Neural progenitor cell (in vitro differentiated cells): ENCODE results near the gene SEMA3D.

Experiments
- EZH2 ChIP-seq: fragments of 200-600 bp; sonication (generic); IDR thresholded peaks from 2 replicates; pipeline ENCODE4 v1.6.1; 2017; ENCODE audit warnings: antibody characterized with exemption, mild to moderate bottlenecking, moderate library complexity
- EZH2phosphoT487 ChIP-seq: fragments of 200-600 bp; sonication (generic); IDR thresholded peaks from 2 replicates; pipeline ENCODE4 v1.6.1; 2017; ENCODE audit warnings: antibody characterized with exemption
- TF ChIP-seq, protein P1 (sequence below): fragments of 200-600 bp; sonication (generic); IDR thresholded peaks from 2 replicates; pipeline ENCODE4 v1.5.1; 2017; ENCODE audit warnings: antibody characterized with exemption, mild to moderate bottlenecking

DNA sequence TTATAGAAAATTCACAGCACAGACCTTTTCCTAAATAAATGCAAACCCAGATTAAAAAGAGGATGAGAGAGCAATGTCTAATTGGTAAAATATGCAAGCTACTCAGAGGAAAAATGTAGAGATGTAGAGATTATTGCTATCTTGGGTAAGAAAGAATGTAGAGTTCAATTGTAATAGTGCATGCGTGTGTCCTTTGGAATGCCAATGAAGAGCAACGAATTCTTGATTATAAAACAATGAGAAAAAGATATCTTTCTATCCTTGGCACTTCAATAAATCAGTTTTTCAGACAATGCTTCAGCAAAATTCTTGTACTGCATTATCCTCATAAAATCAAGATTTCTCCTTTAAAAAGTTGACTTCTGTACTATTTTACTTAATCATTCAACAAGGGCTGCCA lies 50.9 kb downstream of the SEMA3D start:
- TF ChIP-seq, protein P1, sequence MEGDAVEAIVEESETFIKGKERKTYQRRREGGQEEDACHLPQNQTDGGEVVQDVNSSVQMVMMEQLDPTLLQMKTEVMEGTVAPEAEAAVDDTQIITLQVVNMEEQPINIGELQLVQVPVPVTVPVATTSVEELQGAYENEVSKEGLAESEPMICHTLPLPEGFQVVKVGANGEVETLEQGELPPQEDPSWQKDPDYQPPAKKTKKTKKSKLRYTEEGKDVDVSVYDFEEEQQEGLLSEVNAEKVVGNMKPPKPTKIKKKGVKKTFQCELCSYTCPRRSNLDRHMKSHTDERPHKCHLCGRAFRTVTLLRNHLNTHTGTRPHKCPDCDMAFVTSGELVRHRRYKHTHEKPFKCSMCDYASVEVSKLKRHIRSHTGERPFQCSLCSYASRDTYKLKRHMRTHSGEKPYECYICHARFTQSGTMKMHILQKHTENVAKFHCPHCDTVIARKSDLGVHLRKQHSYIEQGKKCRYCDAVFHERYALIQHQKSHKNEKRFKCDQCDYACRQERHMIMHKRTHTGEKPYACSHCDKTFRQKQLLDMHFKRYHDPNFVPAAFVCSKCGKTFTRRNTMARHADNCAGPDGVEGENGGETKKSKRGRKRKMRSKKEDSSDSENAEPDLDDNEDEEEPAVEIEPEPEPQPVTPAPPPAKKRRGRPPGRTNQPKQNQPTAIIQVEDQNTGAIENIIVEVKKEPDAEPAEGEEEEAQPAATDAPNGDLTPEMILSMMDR, result no peak
- TF ChIP-seq EZH2 (no peak), EZH2phosphoT487 (no peak)
